IMR-90 (cell line): ENCODE measurements around the gene TRMT1L. TPM values are rescaled to one million over a fixed set of nuclear protein-coding genes. Genes with fewer than 3 reads are reported as not detected.

ENCODE experiments used
- ATAC-seq: fragments of 200-7000 bp; cut with Tn5 transposase; 2 replicates; pipeline ENCODE4 v1.9.1; 2020; ENCODE audit warnings: low read depth, mild to moderate bottlenecking, moderate library complexity
- BruUV-seq: library from RNA; stranded (reverse); fragments of 400-500 nt; replicated peaks from 2 replicates; lab custom pipeline; 2021; lab: Mats Ljungman, UMichigan
- CTCF ChIA-PET: fragments of 300-600 bp; formaldehyde crosslinking; extraction: SDS; loops from one replicate; lab custom pipeline; 2021; ENCODE audit warnings: antibody characterized with exemption; lab: Yijun Ruan, JAX
- POLR2A ChIA-PET: fragments of 300-600 bp; sonication (Branson Sonifier 250); formaldehyde crosslinking; loops from one replicate; lab custom pipeline; 2022; ENCODE audit warnings: antibody characterized with exemption; ENCODE audit not compliant: unreplicated experiment; lab: Charles Lee
- DNase-seq: peaks from one replicate; pipeline ENCODE4 v3.0.0; 2013
- H2AFZ ChIP-seq: replicated peaks from 2 replicates; pipeline ENCODE3; 2013; ENCODE audit warnings: low read length, mild to moderate bottlenecking; ENCODE audit not compliant: poor library complexity
- H2AK5ac ChIP-seq: 2 replicates; pipeline ENCODE4 v1.6.1; 2013; ENCODE audit warnings: low read depth, low read length, inconsistent platforms
- H2AK9ac ChIP-seq: replicated peaks from 2 replicates; pipeline ENCODE3; 2013; ENCODE audit warnings: mild to moderate bottlenecking, low read depth, low read length, moderate library complexity; ENCODE audit not compliant: poor library complexity
- H2BK120ac ChIP-seq: 2 replicates; pipeline ENCODE4 v1.6.1; 2013; ENCODE audit warnings: low read depth, low read length, inconsistent platforms
- H2BK15ac ChIP-seq: 3 replicates; pipeline ENCODE4 v1.6.1; 2013; ENCODE audit warnings: low read depth, low read length, inconsistent platforms
- H2BK20ac ChIP-seq: 2 replicates; pipeline ENCODE4 v1.6.1; 2013; ENCODE audit warnings: low read depth, mild to moderate bottlenecking, inconsistent platforms, low read length, moderate library complexity
- H2BK5ac ChIP-seq: 2 replicates; pipeline ENCODE4 v1.6.1; 2013; ENCODE audit warnings: mild to moderate bottlenecking, low read depth, low read length, inconsistent platforms; ENCODE audit not compliant: poor library complexity, severe bottlenecking
- H3K14ac ChIP-seq: replicated peaks from 2 replicates; pipeline ENCODE4 v1.6.1; 2013; ENCODE audit warnings: low read depth, low read length, inconsistent platforms
- H3K18ac ChIP-seq: 2 replicates; pipeline ENCODE4 v1.6.1; 2013; ENCODE audit warnings: low read depth, low read length, control low read depth
- H3K23ac ChIP-seq: 2 replicates; pipeline ENCODE4 v1.6.1; 2013; ENCODE audit warnings: low read depth, low read length, inconsistent platforms
- H3K27ac ChIP-seq: 2 replicates; pipeline ENCODE4 v1.5.1; 2013; ENCODE audit warnings: mild to moderate bottlenecking, control low read depth, low read length; ENCODE audit not compliant: insufficient read depth
- H3K27me3 ChIP-seq: 2 replicates; pipeline ENCODE4 v1.6.1; 2013; ENCODE audit warnings: low read length; ENCODE audit not compliant: control insufficient read depth, insufficient read depth
- H3K36me3 ChIP-seq: 2 replicates; pipeline ENCODE4 v1.6.1; 2013; ENCODE audit warnings: low read length, mixed read lengths; ENCODE audit not compliant: control insufficient read depth, insufficient read depth
- H3K4ac ChIP-seq: 2 replicates; pipeline ENCODE4 v1.6.1; 2013; ENCODE audit warnings: low read depth, low read length, inconsistent platforms
- H3K4me1 ChIP-seq: 2 replicates; pipeline ENCODE4 v1.6.1; 2013; ENCODE audit warnings: low read length, mixed read lengths; ENCODE audit not compliant: control insufficient read depth, insufficient read depth
- H3K4me2 ChIP-seq: 2 replicates; pipeline ENCODE4 v1.6.1; 2013; ENCODE audit warnings: low read depth, mild to moderate bottlenecking, control low read depth, low read length, moderate library complexity
- H3K4me3 ChIP-seq: 2 replicates; pipeline ENCODE4 v1.5.1; 2013; ENCODE audit warnings: low read depth, mild to moderate bottlenecking, control low read depth, low read length, moderate library complexity; ENCODE audit not compliant: insufficient read depth
- H3K56ac ChIP-seq: 2 replicates; pipeline ENCODE4 v1.6.1; 2013; ENCODE audit warnings: low read length, inconsistent platforms; ENCODE audit not compliant: insufficient read depth; ENCODE audit errors: extremely low read depth
- H3K79me1 ChIP-seq, 2 experiments: 2 replicates each; pipeline ENCODE4 v1.6.1; 2013; ENCODE audit warnings: low read length in 2 of 2, inconsistent platforms in 1 of 2, low read depth in 1 of 2
- H3K9ac ChIP-seq: 2 replicates; pipeline ENCODE4 v1.6.1; 2013; ENCODE audit warnings: low read depth, low read length, control low read depth
- H3K9me1 ChIP-seq: 2 replicates; pipeline ENCODE4 v1.6.1; 2013; ENCODE audit warnings: low read length, inconsistent platforms; ENCODE audit not compliant: insufficient read depth
- H3K9me3 ChIP-seq: 2 replicates; pipeline ENCODE4 v1.6.1; 2013; ENCODE audit warnings: low read length; ENCODE audit not compliant: control insufficient read depth, insufficient read depth
- H4K20me1 ChIP-seq: 2 replicates; pipeline ENCODE4 v1.6.1; 2013; ENCODE audit warnings: low read length, inconsistent platforms; ENCODE audit not compliant: insufficient read depth
- H4K5ac ChIP-seq: 2 replicates; pipeline ENCODE4 v1.6.1; 2013; ENCODE audit warnings: mild to moderate bottlenecking, low read depth, low read length, control low read depth
- H4K8ac ChIP-seq, 2 experiments: 2 replicates each; pipeline ENCODE4 v1.6.1; 2013; ENCODE audit warnings: low read depth in 2 of 2, low read length in 2 of 2, control low read depth in 1 of 2, inconsistent platforms in 1 of 2
- H4K91ac ChIP-seq: 2 replicates; pipeline ENCODE4 v1.6.1; 2013; ENCODE audit warnings: low read depth, low read length, inconsistent platforms; ENCODE audit not compliant: insufficient read depth
- FOS ChIP-seq: fragments of 150-350 bp; IDR thresholded peaks from 2 replicates; pipeline ENCODE4 v1.6.1; 2016; ENCODE audit warnings: low read depth, low read length
- RCOR1 ChIP-seq: IDR thresholded peaks from 2 replicates; pipeline ENCODE4 v1.6.1; 2012; ENCODE audit warnings: mild to moderate bottlenecking, low read length, improper control_type of control experiment; ENCODE audit not compliant: insufficient replicate concordance
- SMC3 ChIP-seq: fragments of 150-350 bp; IDR thresholded peaks from 2 replicates; pipeline ENCODE4 v1.6.1; 2016; ENCODE audit warnings: low read depth, mild to moderate bottlenecking, antibody characterized with exemption, low read length, moderate library complexity
- dilution Hi-C: fragments of 300-500 bp; cut with HindIII; formaldehyde crosslinking; loops from one replicate; pipeline ENCODE4 v1.14.3; 2018; ENCODE audit warnings: low sequenced_read_pairs; ENCODE audit not compliant: unreplicated experiment
- in situ Hi-C: fragments of 300-500 bp; cut with MboI; formaldehyde crosslinking; loops from 3 replicates; pipeline ENCODE4 v1.14.3; 2019; ENCODE audit warnings: low sequenced_read_pairs, inconsistent platforms, mixed read lengths
- intact Hi-C: fragments of 100-400 bp; cut with micrococcal nuclease; formaldehyde crosslinking; loops from 2 replicates; pipeline ENCODE4 v1.10.0; 2022
- polyA plus RNA-seq, 3 experiments: library from polyadenylated mRNA; depleted of rRNA; stranded (reverse); fragments of >200 nt; gene quantifications; 2 replicates each; pipeline ENCODE4 v1.2.3, GENCODE V29; 2012; ENCODE audit warnings: low replicate concordance in 1 of 3
- total RNA-seq: library from RNA; depleted of rRNA; stranded (reverse); fragments of >200 nt; gene quantifications from 2 replicates; pipeline ENCODE4 v1.2.3, GENCODE V29; 2012

TRMT1L gene
- total and polyA plus RNA-seq, 2 of the 4 experiments (the other 2 are of a cell fraction), result 11.0 to 21.9 TPM

DNA sequence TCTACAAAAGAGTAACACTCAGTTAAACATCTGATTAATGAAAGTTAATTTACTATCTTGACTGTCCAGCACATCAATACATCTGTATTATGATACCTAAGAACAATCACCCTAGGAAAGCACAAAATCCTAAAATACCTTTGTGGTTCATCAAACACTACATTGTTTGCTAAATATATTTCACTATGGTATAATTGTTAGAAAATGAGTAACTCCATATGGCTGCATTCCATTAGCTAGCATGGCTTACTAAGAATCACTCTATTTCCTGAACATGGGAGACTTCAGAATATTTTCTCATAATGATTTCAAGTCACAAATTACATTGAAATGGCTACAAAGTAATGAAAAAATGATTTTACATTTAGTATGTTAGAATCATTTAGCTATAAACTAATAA is 12.5 kb downstream of the TRMT1L start:
- Histone ChIP-seq H3K4me1 (no peaks in the 10 kb centered on the region), H3K9ac (no peak overlapping the region), H2BK5ac (peak overlapping the region; percentile 39), H3K79me1 (no peaks in the 10 kb centered on the region), H3K9me3 (no peaks in the 10 kb centered on the region), H3K27ac (no peak overlapping the region), H3K4me3 (no peak overlapping the region), H3K36me3 (peaks cover 11% of the 10 kb centered on the region), H3K4ac (no peak overlapping the region), H2BK120ac (no peak overlapping the region), H3K23ac (no peak overlapping the region), H2BK15ac (no peak overlapping the region), H3K14ac (no peak overlapping the region; the same call in 1 of the 2 replicates), H2AK9ac (no peak overlapping the region), H4K91ac (no peak overlapping the region), H4K8ac (no peak overlapping the region), H3K27me3 (no peaks in the 10 kb centered on the region), H4K5ac (no peak overlapping the region), H3K56ac (no peak overlapping the region), H4K20me1 (no peaks in the 10 kb centered on the region), H3K9me1 (no peaks in the 10 kb centered on the region), H3K4me2 (no peak overlapping the region; the same call in 1 of the 2 replicates), H2AFZ (no peak overlapping the region), H3K18ac (no peak overlapping the region), H2BK20ac (no peak overlapping the region), H2AK5ac (no peak overlapping the region)
- CTCF ChIA-PET, result no interaction called here
- ATAC-seq (peak; percentile 85), DNase-seq (peak; percentile 65)
- intact Hi-C loops (loop anchor here (5.0 kb wide), 1 partner anchor 37 kb away; no protein-coding TSS in a partner anchor), dilution Hi-C loops (no loop called here), in situ Hi-C loops (no loop called here)
- no TSS peak for BruUV-seq
- TF ChIP-seq SMC3 (no peak), FOS (no peak), RCOR1 (no peak)
- POLR2A ChIA-PET, result no interaction called here
